Left lung (tissue), 10 donors: ENCODE measurements around the gene DENND10. TPM values are rescaled to one million over a fixed set of nuclear protein-coding genes. Genes with fewer than 3 reads are reported as not detected.
A peak's percentile ranks its signal among the peaks of the same experiment; 100 is the strongest.

Experiments used
- ATAC-seq: fragments of 200-7000 bp; cut with Tn5 transposase; one replicate; pipeline ENCODE4 v1.9.1; 2020; ENCODE audit warnings: moderate library complexity
- DNase-seq, 4 donors: peaks; one replicate each; pipeline ENCODE4 v3.0.0-alpha.2; 2013 to 2020
- H3K27ac ChIP-seq, 2 donors: fragments of 200-600 bp; sonication (generic) in 1 of 2; one replicate each; pipeline versions ENCODE4 v1.5.0 to v1.8.0; 2020 to 2021
- H3K27me3 ChIP-seq, 2 donors: fragments of 200-600 bp; sonication (generic) in 1 of 2; one replicate each; pipeline versions ENCODE4 v1.5.0 to v1.8.0; 2020 to 2021
- H3K36me3 ChIP-seq, 2 donors: fragments of 200-600 bp; sonication (generic) in 1 of 2; one replicate each; pipeline versions ENCODE4 v1.5.0 to v1.8.0; 2020 to 2021
- H3K4me1 ChIP-seq, 2 donors: fragments of 200-600 bp; one replicate each; pipeline ENCODE4 v1.8.0; 2021
- H3K4me3 ChIP-seq, 2 donors: fragments of 200-600 bp; sonication (generic) in 1 of 2; one replicate each; pipeline versions ENCODE4 v1.5.0 to v1.8.0; 2020 to 2021; ENCODE audit warnings: mild to moderate bottlenecking in 1 of 2
- H3K9me3 ChIP-seq, 2 donors: fragments of 200-600 bp; sonication (generic) in 1 of 2; one replicate each; pipeline versions ENCODE4 v1.5.0 to v1.8.0; 2020 to 2021
- intact Hi-C, 2 donors: fragments of 100-400 bp; cut with DNase I; formaldehyde crosslinking; loops; one replicate each; pipeline versions ENCODE4 v1.11.2 to v1.14.2; 2022
- polyA plus RNA-seq, 6 donors: library from polyadenylated mRNA; unstranded; fragments of 120-200 nt; gene quantifications; one replicate each; pipeline ENCODE4 v1.2.1, GENCODE V29; 2013; ENCODE audit not compliant: insufficient read length in 6 of 6
- total RNA-seq, 2 donors: library from RNA; stranded (reverse); fragmentation: NEBNext Ultra II Directional; extraction: Animal tissue kit (Norgen Biotek cat#: 25700); gene quantifications; one replicate each; pipeline ENCODE4 v1.2.1, GENCODE V29; 2021
- TF ChIP-seq, protein P1 (sequence below), 2 donors: fragments of 200-600 bp; sonication (generic) in 1 of 2; IDR thresholded peaks; one replicate each; pipeline versions ENCODE4 v1.5.0 to v1.8.0; 2021; ENCODE audit warnings: antibody characterized with exemption in 2 of 2
- donor health status: DM: no; HTN: yes; CAD: no.
- donor health status: DM: no; HTN: no; CAD: no.

Gene DENND10
- total and polyA plus RNA-seq, 8 donors = 34.2 to 44.3 (median 37.5) TPM

- ATAC-seq (no peak), DNase-seq (no peak)
- TF ChIP-seq, protein P1, sequence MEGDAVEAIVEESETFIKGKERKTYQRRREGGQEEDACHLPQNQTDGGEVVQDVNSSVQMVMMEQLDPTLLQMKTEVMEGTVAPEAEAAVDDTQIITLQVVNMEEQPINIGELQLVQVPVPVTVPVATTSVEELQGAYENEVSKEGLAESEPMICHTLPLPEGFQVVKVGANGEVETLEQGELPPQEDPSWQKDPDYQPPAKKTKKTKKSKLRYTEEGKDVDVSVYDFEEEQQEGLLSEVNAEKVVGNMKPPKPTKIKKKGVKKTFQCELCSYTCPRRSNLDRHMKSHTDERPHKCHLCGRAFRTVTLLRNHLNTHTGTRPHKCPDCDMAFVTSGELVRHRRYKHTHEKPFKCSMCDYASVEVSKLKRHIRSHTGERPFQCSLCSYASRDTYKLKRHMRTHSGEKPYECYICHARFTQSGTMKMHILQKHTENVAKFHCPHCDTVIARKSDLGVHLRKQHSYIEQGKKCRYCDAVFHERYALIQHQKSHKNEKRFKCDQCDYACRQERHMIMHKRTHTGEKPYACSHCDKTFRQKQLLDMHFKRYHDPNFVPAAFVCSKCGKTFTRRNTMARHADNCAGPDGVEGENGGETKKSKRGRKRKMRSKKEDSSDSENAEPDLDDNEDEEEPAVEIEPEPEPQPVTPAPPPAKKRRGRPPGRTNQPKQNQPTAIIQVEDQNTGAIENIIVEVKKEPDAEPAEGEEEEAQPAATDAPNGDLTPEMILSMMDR (IDR thresholded peaks at IDR 0.05) = no peak
- H3K4me3 ChIP-seq = peak overlapping the region; percentile 90 to 100
- H3K36me3 ChIP-seq = peaks cover 0 to 1% of the 10 kb centered on the region in 2 donors
- H3K27me3 ChIP-seq = no peaks in the 10 kb centered on the region
- intact Hi-C loops = no loop called here
- H3K9me3 ChIP-seq = no peaks in the 10 kb centered on the region
- peak overlapping the region in 1 of 2 donors; percentile 97 for H3K27ac ChIP-seq
- peaks cover 26 to 46% of the 10 kb centered on the region in 2 donors for H3K4me1 ChIP-seq
These were observed 25.3 kb upstream of the DENND10 start for GRCh38 chr10:119078422-119079179.

- Histone ChIP-seq H3K9me3 (no peaks in the 10 kb centered on the region), H3K27me3 (no peaks in the 10 kb centered on the region), H3K36me3 (no peaks in the 10 kb centered on the region), H3K4me3 (peak overlapping the region; percentile 90 to 100), H3K27ac (peak overlapping the region; percentile 96 to 97), H3K4me1 (peaks cover 26 to 39% of the 10 kb centered on the region in 2 donors)
- TF ChIP-seq, protein P1 (IDR thresholded peaks at IDR 0.05) = no peak
- DNase-seq = peak; percentile 59 to 93 (median 80)
- peak; percentile 92 for ATAC-seq
- intact Hi-C loops = no loop called here
These were observed 24.1 kb upstream of the DENND10 start for GRCh38 chr10:119079599-119080520.

DNA sequence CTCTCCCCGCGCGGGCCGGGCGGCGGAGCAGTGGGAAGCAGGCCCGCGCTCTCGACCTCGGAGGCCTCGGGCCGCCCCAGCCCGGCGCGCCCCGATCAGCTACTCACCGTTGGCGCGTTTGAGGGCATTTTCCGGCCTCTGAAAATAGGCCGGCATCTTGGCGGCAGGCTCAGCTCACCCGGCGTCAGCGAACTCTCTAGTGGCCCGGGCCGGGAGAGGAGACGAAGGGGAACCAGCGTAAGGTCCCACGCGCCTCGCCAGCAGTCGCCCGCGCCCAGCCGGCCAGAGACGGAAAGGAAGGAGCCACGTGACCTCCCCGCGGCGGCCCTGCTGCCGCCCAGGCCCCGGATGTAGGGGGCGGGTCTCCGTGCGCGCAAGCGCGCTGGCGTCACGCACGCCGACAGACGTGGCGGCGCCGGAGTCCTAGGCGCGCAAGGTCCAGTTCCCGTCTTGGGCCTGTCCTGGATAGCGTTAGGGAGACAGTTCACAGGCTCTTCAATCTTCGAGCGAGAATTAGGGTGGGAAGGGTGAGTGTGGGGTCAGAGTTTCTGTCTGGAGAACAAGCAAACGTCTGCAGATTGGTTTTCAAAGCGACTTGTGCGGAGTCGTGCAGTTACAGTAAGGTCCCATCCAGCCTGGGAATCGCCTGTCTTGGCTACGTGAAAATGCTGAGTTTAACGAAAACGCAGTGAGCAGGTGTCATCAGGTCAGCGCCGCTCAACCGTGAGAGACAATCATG is 23.2 kb upstream of the DENND10 start, which contains the start of gene EIF3A:
Gene EIF3A, minus strand, starts transcription at position 297 of the 739 bp plus-strand sequence. Its CDS starts 141 bp downstream, at position 156.
- intact Hi-C loops = no loop called here
- DNase-seq (peak; percentile 93 to 99 (median 95)), ATAC-seq (peak; percentile 94)
- Histone ChIP-seq H3K9me3 (no peaks in the 10 kb centered on the region), H3K27me3 (no peaks in the 10 kb centered on the region), H3K27ac (peak within 1 kb of the TSS; percentile 96 to 97), H3K4me3 (peak within 1 kb of the TSS; percentile 90 to 100), H3K36me3 (no peaks in the 10 kb centered on the region), H3K4me1 (peaks cover 26 to 38% of the 10 kb centered on the region in 2 donors)
- TF ChIP-seq, protein P1 (IDR thresholded peaks at IDR 0.05) = no peak

- H3K9me3 ChIP-seq = no peaks in the 10 kb centered on the region
- no peak for ATAC-seq
These were observed 19.0 kb upstream of the DENND10 start for GRCh38 chr10:119084896-119085295.

More at GRCh38 chr10:119084896-119085295, 19.0 kb upstream of the DENND10 start:
- Histone ChIP-seq H3K27me3 (no peaks in the 10 kb centered on the region), H3K4me3 (no peak overlapping the region), H3K36me3 (no peaks in the 10 kb centered on the region), H3K27ac (no peak overlapping the region), H3K4me1 (peaks cover 0 to 5% of the 10 kb centered on the region in 2 donors)
- TF ChIP-seq, protein P1 (IDR thresholded peaks at IDR 0.05) = no peak
- no peak for DNase-seq
- intact Hi-C loops = no loop called here
